GM10847 (cell line): Measurements from ENCODE around the gene KDM2A.

Experiments
- POLR2A ChIP-seq: IDR thresholded peaks from 2 replicates; pipeline ENCODE4 v1.6.1; 2011; ENCODE audit not compliant: insufficient read length; ENCODE audit errors: extremely low read depth

The KDM2A gene

DNA sequence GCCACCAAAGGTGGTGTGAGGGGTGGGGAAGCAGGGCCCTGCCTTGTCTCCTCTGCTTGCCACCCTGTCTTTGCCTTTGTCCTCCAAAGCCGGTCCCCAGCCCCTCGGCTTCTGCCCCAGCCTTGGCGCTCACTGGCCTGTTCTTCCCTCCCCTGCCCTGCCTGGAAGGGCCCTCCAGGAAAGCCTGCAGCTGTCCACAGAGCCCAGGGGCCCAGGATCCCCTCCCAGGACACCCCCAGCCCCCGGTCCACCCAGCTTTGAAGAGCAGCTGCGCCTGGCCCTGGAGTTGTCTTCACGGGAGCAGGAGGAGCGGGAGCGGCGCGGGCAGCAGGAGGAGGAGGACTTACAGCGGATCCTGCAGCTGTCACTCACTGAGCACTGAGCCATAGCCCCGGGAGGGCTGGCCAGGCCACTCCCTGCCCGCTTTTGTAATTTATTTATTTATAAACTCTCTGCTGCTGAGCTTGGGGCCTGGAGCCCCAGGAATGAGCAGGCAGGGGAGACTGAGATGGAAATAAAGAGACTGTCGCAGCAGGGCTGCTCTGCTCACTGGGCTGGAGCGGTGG lies 183.0 kb downstream of the KDM2A start:
- no peak for TF ChIP-seq POLR2A

DNA sequence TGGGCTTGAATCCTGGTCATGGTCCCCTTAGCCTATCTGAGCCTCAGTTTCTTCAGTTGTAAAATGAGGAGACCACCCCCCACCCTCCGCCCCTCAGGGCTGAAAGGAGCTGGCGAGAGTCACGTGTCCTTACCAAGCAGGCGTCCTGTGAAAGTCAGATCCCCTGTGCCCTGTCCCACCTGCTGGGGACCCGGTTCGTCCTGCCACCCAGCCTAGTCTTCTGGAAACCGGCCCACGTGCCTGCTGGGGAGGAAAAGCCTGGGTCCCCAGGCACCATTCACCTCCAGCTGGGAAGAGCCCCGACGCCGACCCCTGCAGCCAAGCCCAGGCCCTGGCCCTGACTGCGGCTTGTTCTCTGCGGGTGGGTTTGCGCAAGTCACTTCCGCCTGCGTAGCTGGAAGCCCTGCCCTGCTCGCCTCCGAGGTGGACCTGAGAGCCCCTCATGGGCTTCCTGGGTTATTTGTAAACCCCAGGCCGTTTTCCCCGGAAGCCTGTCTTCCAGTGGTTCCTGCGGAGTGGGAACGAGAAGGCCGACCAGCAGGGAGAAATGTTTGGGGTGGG lies 183.6 kb downstream of the KDM2A start:
- TF ChIP-seq POLR2A = no peak

GRCh38 chr11:67303132-67303834 lies 184.2 kb downstream of the KDM2A start, which contains the start of gene SSH3:
Gene SSH3, plus strand, starts transcription at chr11:67303530. Its CDS starts 96 bp downstream, at chr11:67303626.
- no peak for TF ChIP-seq POLR2A

DNA sequence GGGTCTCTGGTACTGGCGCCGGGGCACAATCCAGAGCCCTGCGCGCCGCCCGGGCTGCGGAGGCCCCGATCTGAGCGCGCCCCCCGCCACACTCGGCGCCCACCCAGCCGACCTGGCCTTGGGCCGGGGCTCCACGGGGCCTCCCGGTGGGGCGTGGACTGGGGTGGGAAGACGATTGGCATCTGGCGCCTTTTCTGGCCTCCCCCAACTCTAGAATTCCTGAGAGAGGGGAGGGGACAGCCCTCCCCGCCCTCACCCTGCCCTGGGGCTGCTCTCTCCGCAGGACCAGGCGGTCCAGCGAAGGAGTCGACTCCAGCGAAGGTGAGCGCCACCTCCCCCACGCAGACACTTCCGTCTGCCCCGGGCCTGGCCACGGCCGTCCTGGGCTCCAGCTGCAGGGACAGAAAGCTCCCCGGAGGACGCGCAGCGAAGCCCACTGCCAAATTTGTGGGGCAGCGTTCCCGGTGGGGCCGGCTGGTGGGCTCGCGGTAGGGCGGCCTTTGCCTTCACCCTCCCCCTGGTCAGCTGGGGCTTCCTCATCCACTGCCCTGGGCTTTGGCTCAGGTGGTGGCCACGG lies 184.9 kb downstream of the KDM2A start:
- TF ChIP-seq POLR2A = no peak

DNA sequence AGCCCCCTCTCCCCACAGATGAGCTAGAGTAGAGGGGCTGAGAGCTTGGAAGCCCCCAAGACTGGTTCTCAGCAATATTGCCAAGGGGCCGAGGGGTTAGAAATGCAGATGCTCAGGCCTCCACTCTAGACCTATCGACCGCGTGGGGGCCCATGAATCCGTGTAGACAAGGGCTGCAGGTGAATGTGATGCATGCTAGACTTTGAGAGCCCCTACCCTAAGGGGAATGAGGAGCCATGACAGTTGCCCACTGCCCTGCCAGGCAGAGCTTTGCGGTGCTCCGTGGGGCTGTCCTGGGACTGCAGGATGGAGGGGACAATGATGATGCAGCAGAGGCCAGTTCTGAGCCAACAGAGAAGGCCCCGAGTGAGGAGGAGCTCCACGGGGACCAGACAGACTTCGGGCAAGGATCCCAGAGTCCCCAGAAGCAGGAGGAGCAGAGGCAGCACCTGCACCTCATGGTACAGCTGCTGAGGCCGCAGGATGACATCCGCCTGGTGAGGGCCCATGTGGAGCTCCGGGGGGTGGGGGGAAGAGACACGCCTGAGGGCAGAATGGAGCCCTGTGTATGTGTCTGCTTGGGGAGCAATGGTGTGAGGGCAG lies 185.5 kb downstream of the KDM2A start:
- no peak for TF ChIP-seq POLR2A

DNA sequence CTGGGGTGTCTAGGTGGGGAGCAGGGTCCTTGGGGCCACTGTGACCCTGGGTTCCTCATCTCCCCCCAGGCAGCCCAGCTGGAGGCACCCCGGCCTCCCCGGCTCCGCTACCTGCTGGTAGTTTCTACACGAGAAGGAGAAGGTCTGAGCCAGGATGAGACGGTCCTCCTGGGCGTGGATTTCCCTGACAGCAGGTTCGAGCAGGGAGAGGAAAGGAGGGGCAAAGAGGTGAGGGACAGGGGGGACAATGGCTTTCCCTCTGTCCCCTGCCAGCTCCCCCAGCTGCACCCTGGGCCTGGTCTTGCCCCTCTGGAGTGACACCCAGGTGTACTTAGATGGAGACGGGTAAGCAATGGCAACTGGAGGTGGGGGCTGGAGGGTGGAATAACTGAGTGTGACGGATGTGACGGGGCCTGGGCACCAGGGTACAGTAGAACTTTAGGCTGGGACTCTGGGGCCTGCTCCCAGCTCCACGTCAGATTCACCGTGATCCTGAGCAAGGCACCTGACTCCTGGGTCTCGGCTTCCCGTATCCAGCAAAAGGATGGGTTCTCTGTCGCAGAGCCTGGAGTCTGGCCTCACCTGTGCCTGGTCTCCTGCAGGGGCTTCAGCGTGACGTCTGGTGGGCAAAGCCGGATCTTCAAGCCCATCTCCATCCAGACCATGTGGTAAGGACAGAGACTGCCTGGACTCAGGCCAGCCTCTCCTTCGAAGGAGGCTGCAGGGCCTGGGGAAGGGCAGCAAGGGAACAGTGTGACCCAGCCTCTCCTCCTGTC lies 187.9 kb downstream of the KDM2A start:
- TF ChIP-seq POLR2A = no peak

- no peak for TF ChIP-seq POLR2A
Observed at GRCh38 chr11:67307545-67308001, 188.5 kb downstream of the KDM2A start.
